DMS114 treated with DMSO at 0.1 percent for 48 hours (cell line): ENCODE measurements around the gene RPS16.
"Not testable (repeated sequence)": the region's sequence is repeated elsewhere in the genome, so short reads cannot be mapped to it uniquely, and the experiment has no call there.

ENCODE experiments used
- DNase-seq: peaks from one replicate; lab custom pipeline; 2025; ENCODE audit not compliant: unreplicated experiment; lab: John Stamatoyannopoulos, UW

The RPS16 gene

GRCh38 chr19:39435499-39436349, at the start of gene RPS16:
TSS of gene RPS16 (minus strand) at chr19:39435949. CDS start at chr19:39435895, 54 bp downstream.
- DNase-seq = peak; percentile 98

GRCh38 chr19:39483141-39483540, 47.4 kb upstream of the RPS16 start:
- no peak for DNase-seq

GRCh38 chr19:39481676-39482075, 45.9 kb upstream of the RPS16 start:
- DNase-seq = no peak

- DNase-seq = no peak
Observed at GRCh38 chr19:39481229-39481545, 45.4 kb upstream of the RPS16 start.

GRCh38 chr19:39480337-39481228, 44.8 kb upstream of the RPS16 start, which contains the start of gene TIMM50:
TSS of gene TIMM50 (plus strand) at chr19:39480838. CDS start at chr19:39480854, 16 bp downstream.
- DNase-seq = peak; percentile 95

- no peak for DNase-seq
Observed at GRCh38 chr19:39479916-39480315, 44.2 kb upstream of the RPS16 start.

GRCh38 chr19:39479319-39479801, 43.6 kb upstream of the RPS16 start:
- not testable (repeated sequence) for DNase-seq

GRCh38 chr19:39475748-39476147, 40.0 kb upstream of the RPS16 start:
- DNase-seq = no peak

GRCh38 chr19:39474139-39474620, 38.4 kb upstream of the RPS16 start:
- no peak for DNase-seq

- no peak for DNase-seq
Observed at GRCh38 chr19:39473443-39473960, 37.8 kb upstream of the RPS16 start.

GRCh38 chr19:39472746-39473442, 37.1 kb upstream of the RPS16 start:
- no peak for DNase-seq

- no peak for DNase-seq
Observed at GRCh38 chr19:39471756-39472536, 36.2 kb upstream of the RPS16 start.

- no peak for DNase-seq
Observed at GRCh38 chr19:39470724-39471339, 35.1 kb upstream of the RPS16 start.

GRCh38 chr19:39469567-39469966, 33.8 kb upstream of the RPS16 start:
- no peak for DNase-seq

GRCh38 chr19:39469036-39469435, 33.3 kb upstream of the RPS16 start:
- DNase-seq = no peak

GRCh38 chr19:39467941-39468340, 32.2 kb upstream of the RPS16 start:
- DNase-seq = no peak

GRCh38 chr19:39465956-39466747, 30.4 kb upstream of the RPS16 start:
- no peak for DNase-seq

GRCh38 chr19:39463403-39463802, 27.7 kb upstream of the RPS16 start:
- no peak for DNase-seq

GRCh38 chr19:39451257-39451656, 15.5 kb upstream of the RPS16 start:
- DNase-seq = not testable (repeated sequence)
